ENCODE data around the gene AZIN2. TPM values are rescaled to one million over a fixed set of nuclear protein-coding genes. Genes with fewer than 3 reads are reported as not detected.

AZIN2 gene
- total RNA-seq, 1 experiment from 2014 or later: 0.39 TPM

DNA sequence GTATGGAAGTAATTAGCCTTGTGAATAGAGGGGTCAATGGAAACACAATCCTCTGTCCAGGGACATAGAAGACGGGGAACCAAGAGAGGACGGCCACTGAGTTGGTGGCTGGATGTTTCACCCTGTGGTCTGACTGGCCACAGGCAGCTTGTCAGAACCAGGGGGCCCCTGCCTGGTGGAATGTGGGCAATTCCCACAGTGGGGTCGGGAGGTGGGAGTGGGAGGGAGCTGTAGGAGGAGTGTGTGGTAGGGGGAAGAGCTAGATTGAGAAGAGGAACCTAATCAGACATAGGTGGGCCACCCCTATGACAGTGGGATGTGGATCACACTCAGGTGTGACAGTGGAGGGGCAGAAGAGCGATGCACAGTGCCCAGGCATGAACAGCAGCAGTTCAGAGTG is 69.6 kb downstream of the AZIN2 start:
- no peak overlapping the region for H2AFZ ChIP-seq (ENCODE audit: low read length)
- H3K4me2 ChIP-seq (ENCODE audit: insufficient read depth, insufficient read length, low read length): no peak overlapping the region
- no peak overlapping the region for H2BK12ac ChIP-seq (ENCODE audit: insufficient read length, low read depth, low read length)
- no peak overlapping the region for H2BK5ac ChIP-seq (ENCODE audit: insufficient read length, low read length)
- WGBS (ENCODE audit: extremely low coverage, insufficient read length, low lambda C conversion rate): no CpG with 5 or more reads among the region's 4 CpGs
- no peaks in the 10 kb centered on the region for H4K20me1 ChIP-seq (ENCODE audit: control insufficient read depth, insufficient read depth, insufficient read length)
- H3K4me1 Mint-ChIP-seq: peaks cover 33 to 40% of the 10 kb centered on the region in 2 experiments
- H3K79me1 ChIP-seq (ENCODE audit: insufficient read depth, low read depth, low read length, poor library complexity, severe bottlenecking): no peaks in the 10 kb centered on the region
- H3K23ac ChIP-seq (ENCODE audit: insufficient read length, low read depth, low read length): no peak overlapping the region
- no peak overlapping the region for H4K8ac ChIP-seq (replicated peaks; ENCODE audit: insufficient read length, low read depth, low read length)
- no peak overlapping the region for H4K5ac ChIP-seq (ENCODE audit: insufficient read length, low read depth, low read length)
- H3K9ac ChIP-seq (ENCODE audit: extremely low read depth, insufficient read length, low read length): no peak overlapping the region
- H3K18ac ChIP-seq (ENCODE audit: insufficient read length, low read depth, low read length): no peak overlapping the region
- peak overlapping the region in 2 of 3 experiments; percentile 45 to 73; a peak in 3 of 7 replicates for H3K27ac Mint-ChIP-seq
- H4K91ac ChIP-seq (ENCODE audit: insufficient read length, low read depth, low read length): no peak overlapping the region
- H2BK20ac ChIP-seq (ENCODE audit: low read depth, low read length, poor library complexity, severe bottlenecking): no peak overlapping the region
- H3K79me2 ChIP-seq (ENCODE audit: insufficient read depth, low read length): no peaks in the 10 kb centered on the region
- H3K36me3 Mint-ChIP-seq (ENCODE audit: insufficient read depth in 1 of 3, low read depth in 3 of 3): peaks cover 6 to 16% (median 8%) of the 10 kb centered on the region in 3 experiments; a peak in 4 of 7 replicates
- peaks cover 9% of the 10 kb centered on the region; the same call in 1 of the 2 replicates for H3K4me1 ChIP-seq (ENCODE audit: insufficient read depth, low read length)
- no peak overlapping the region for H2AK5ac ChIP-seq (ENCODE audit: insufficient read length, low read length)
- no peak overlapping the region for H3K56ac ChIP-seq (ENCODE audit: insufficient read length, low read depth, low read length)
- H3K4ac ChIP-seq (ENCODE audit: low read depth, low read length): no peak overlapping the region
- H3K9me3 Mint-ChIP-seq: no peaks in the 10 kb centered on the region
- H3K4me3 Mint-ChIP-seq: no peak overlapping the region
- no peak overlapping the region for H2BK120ac ChIP-seq (ENCODE audit: low read depth, low read length, poor library complexity, severe bottlenecking)
- H3K14ac ChIP-seq (ENCODE audit: insufficient read depth, low read length): no peak overlapping the region
- no peaks in the 10 kb centered on the region for H3K23me2 ChIP-seq (ENCODE audit: insufficient read length, low read depth, low read length, poor library complexity, severe bottlenecking)
- no peaks in the 10 kb centered on the region for H3K27me3 ChIP-seq (ENCODE audit: insufficient read depth, low read length)
- no peak overlapping the region for H3T11ph ChIP-seq (ENCODE audit: low read length)
- no peak for DNase-seq
- TF ChIP-seq CTCF (conservative IDR thresholded peaks at IDR 0.05): no peak
- no peak overlapping the region for H3K27ac ChIP-seq (ENCODE audit: insufficient read length, low read depth, low read length)
- no peaks in the 10 kb centered on the region for H3K9me3 ChIP-seq (ENCODE audit: control insufficient read depth, low read depth, low read length)
- H2BK15ac ChIP-seq (ENCODE audit: low read depth, low read length): no peak overlapping the region
- peaks cover 1% of the 10 kb centered on the region; the same call in 1 of the 2 replicates for H3K27me3 Mint-ChIP-seq (ENCODE audit: low read depth)

All from H9 (cell line).